ENCODE data around the gene ATG4D. TPM values are rescaled to one million over a fixed set of nuclear protein-coding genes. Genes with fewer than 3 reads are reported as not detected.

ATG4D gene
- total RNA-seq, 6 donors from 2014 or later: 18.1 to 49.2 (median 27.7) TPM

GRCh38 chr19:10582091-10582490 lies 38.4 kb downstream of the ATG4D start:
- no peaks in the 10 kb centered on the region for H3K27me3 ChIP-seq
- no peak for ATAC-seq (ENCODE audit: low FRiP score in 2 of 2)
- 92 to 96% methylated on average over 13 of the region's 13 CpGs for WGBS, 2 donors

GRCh38 chr19:10583036-10583776 lies 39.5 kb downstream of the ATG4D start:
- DNase-seq (no peak), ATAC-seq (ENCODE audit: low FRiP score in 2 of 2) (no peak)
- H3K4me3 ChIP-seq: no peak overlapping the region
- H3K4me1 ChIP-seq: peaks cover 4 to 18% (median 5%) of the 10 kb centered on the region in 4 donors
- WGBS, 2 donors: 87% methylated on average over 9 of the region's 9 CpGs
- TF ChIP-seq CTCF (IDR thresholded peaks at IDR 0.05) (no peak), POLR2AphosphoS5 (IDR thresholded peaks at IDR 0.05) (no peak), EP300 (IDR thresholded peaks at IDR 0.05) (no peak), POLR2A (IDR thresholded peaks at IDR 0.05) (no peak)
- no peaks in the 10 kb centered on the region for H3K27me3 ChIP-seq
- no peaks in the 10 kb centered on the region for H3K36me3 ChIP-seq
- H3K9me3 ChIP-seq: no peaks in the 10 kb centered on the region
- no peak overlapping the region for H3K27ac ChIP-seq

More at GRCh38 chr19:10582091-10582490, 38.4 kb downstream of the ATG4D start:
- no peak for DNase-seq
- no peaks in the 10 kb centered on the region for H3K9me3 ChIP-seq
- no peak overlapping the region for H3K27ac ChIP-seq
- TF ChIP-seq POLR2AphosphoS5 (IDR thresholded peaks at IDR 0.05): no peak
- TF ChIP-seq POLR2A (IDR thresholded peaks at IDR 0.05): no peak
- no peak for TF ChIP-seq EP300 (IDR thresholded peaks at IDR 0.05)
- no peak for TF ChIP-seq CTCF (IDR thresholded peaks at IDR 0.05)
- H3K4me1 ChIP-seq: peaks cover 4 to 15% (median 5%) of the 10 kb centered on the region in 4 donors
- H3K36me3 ChIP-seq: no peaks in the 10 kb centered on the region
- H3K4me3 ChIP-seq: no peak overlapping the region

DNA sequence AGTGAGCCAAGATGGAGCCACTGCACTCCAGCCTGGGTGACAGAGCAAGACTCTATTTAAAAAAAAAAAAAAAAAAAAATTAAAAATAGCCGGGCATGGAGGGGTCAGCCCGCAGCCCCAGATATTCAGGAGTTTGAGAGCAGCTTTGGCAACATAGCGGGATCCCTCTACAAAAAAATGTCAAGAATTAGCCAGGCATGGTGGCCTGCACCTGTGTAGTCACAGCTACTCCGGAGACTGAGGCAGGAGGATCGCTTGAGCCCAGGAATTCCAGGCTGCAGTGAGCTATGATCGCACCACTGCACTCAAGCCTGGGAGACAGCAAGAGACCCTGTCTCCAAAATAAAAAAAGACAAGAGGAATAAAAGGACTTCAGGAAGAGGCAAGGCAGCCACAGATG lies 42.7 kb downstream of the ATG4D start:
- 64 to 71% methylated on average over 6 of the region's 6 CpGs for WGBS, 2 donors
- H3K27me3 ChIP-seq: no peaks in the 10 kb centered on the region

GRCh38 chr19:10587022-10587838 lies 43.5 kb downstream of the ATG4D start, which contains the start of gene AP1M2:
Gene AP1M2, minus strand, starts transcription at chr19:10587312. Its CDS starts 81 bp downstream, at chr19:10587231.
- WGBS, 2 donors: 28 to 44% methylated on average over 23 to 28 of the region's 35 CpGs
- Histone ChIP-seq H3K4me1 (peaks cover 0 to 16% (median 2%) of the 10 kb centered on the region in 4 donors), H3K36me3 (no peaks in the 10 kb centered on the region), H3K9me3 (no peaks in the 10 kb centered on the region), H3K27me3 (no peaks in the 10 kb centered on the region), H3K27ac (peak within 1 kb of the TSS in 3 of 4 donors; percentile 26 to 63 (median 44)), H3K4me3 (peak within 1 kb of the TSS in 3 of 4 donors; percentile 53 to 61 (median 61))
- ATAC-seq (ENCODE audit: low FRiP score in 2 of 2): peak in 1 of 2 donors; percentile 81
- TF ChIP-seq POLR2AphosphoS5 (IDR thresholded peaks at IDR 0.05) (no peak), POLR2A (IDR thresholded peaks at IDR 0.05) (peak in 1 of 4 donors; percentile 29), EP300 (IDR thresholded peaks at IDR 0.05) (no peak), CTCF (IDR thresholded peaks at IDR 0.05) (peak in 1 of 6 experiments; percentile 16)
- peak; percentile 65 to 85 for DNase-seq

More for the DNA sequence above, 42.7 kb downstream of the ATG4D start:
- no peak for TF ChIP-seq POLR2A (IDR thresholded peaks at IDR 0.05)
- TF ChIP-seq EP300 (IDR thresholded peaks at IDR 0.05): no peak
- no peak for TF ChIP-seq POLR2AphosphoS5 (IDR thresholded peaks at IDR 0.05)
- TF ChIP-seq CTCF (IDR thresholded peaks at IDR 0.05): no peak
- no peaks in the 10 kb centered on the region for H3K9me3 ChIP-seq
- no peak for DNase-seq
- H3K36me3 ChIP-seq: no peaks in the 10 kb centered on the region
- peak overlapping the region in 1 of 4 donors; percentile 63 for H3K27ac ChIP-seq
- peaks cover under 1 to 13% (median 1%) of the 10 kb centered on the region in 4 donors for H3K4me1 ChIP-seq
- ATAC-seq (ENCODE audit: low FRiP score in 2 of 2): no peak
- peak overlapping the region in 3 of 4 donors; percentile 53 to 61 (median 61) for H3K4me3 ChIP-seq

All from upper lobe of left lung (tissue), 6 donors.